Activated CD4-positive, alpha-beta memory T cell treated with anti-CD3 and anti-CD28 coated beads, Interleukin-2, amount 10 ng/mL, durations not matched to agents 7 days and 5 days (primary cell): ENCODE data around the gene PCLO. TPM values are rescaled to one million over a fixed set of nuclear protein-coding genes. Genes with fewer than 3 reads are reported as not detected.

Experiments
- CTCF ChIA-PET: fragments of 350-600 bp; sonication (Branson Sonifier 250); formaldehyde crosslinking; loops from one replicate; lab custom pipeline; 2021; ENCODE audit warnings: antibody characterized with exemption, inconsistent platforms; lab: Charles Lee
- POLR2A ChIA-PET: fragments of 350-600 bp; sonication (Branson Sonifier 250); formaldehyde crosslinking; loops from one replicate; lab custom pipeline; 2021; ENCODE audit warnings: antibody characterized with exemption; lab: Charles Lee
- DNase-seq: peaks from one replicate; pipeline ENCODE4 v3.0.0-alpha.2; 2020
- H3K27ac Mint-ChIP-seq: one replicate; pipeline ENCODE4 v1.8.0; 2021; ENCODE audit warnings: mild to moderate bottlenecking, mixed read lengths
- H3K27me3 Mint-ChIP-seq: one replicate; pipeline ENCODE4 v1.8.0; 2021; ENCODE audit warnings: mixed read lengths
- H3K36me3 Mint-ChIP-seq: one replicate; pipeline ENCODE4 v1.8.0; 2021; ENCODE audit warnings: low read depth, mixed read lengths
- H3K4me1 Mint-ChIP-seq: one replicate; pipeline ENCODE4 v1.8.0; 2021; ENCODE audit warnings: mixed read lengths
- H3K4me3 Mint-ChIP-seq: one replicate; pipeline ENCODE4 v1.8.0; 2021; ENCODE audit warnings: mild to moderate bottlenecking, mixed read lengths
- H3K9me3 Mint-ChIP-seq: one replicate; pipeline ENCODE4 v1.8.0; 2021; ENCODE audit warnings: mixed read lengths
- total RNA-seq, 2 experiments: library from RNA; stranded (reverse); gene quantifications; one replicate each; pipeline ENCODE4 v1.2.3, GENCODE V29; 2021

The PCLO gene
- total RNA-seq, 2 experiments from 2014 or later, result not detected

DNA sequence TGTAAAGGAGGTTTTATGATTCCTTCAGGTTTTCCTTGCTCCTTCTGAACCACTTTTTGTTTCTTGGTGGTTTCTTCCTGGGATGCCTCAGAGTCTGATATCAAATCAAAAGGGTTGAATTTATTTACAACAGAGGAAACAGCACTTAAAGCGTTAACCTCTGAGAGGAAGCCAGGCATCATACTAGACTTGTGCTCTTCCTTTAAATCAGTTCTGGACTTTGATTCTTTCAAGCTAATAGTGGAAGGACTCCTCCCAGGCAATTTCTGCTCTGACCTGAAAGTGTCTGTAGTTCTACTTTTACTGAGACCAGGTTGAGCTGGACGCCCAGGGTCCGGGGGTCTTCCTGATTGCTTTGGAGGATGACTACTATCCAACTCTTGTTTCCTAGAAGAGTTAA lies 6.7 kb downstream of the PCLO start:
- no peaks in the 10 kb centered on the region for H3K4me1 Mint-ChIP-seq
- H3K36me3 Mint-ChIP-seq, result no peaks in the 10 kb centered on the region
- no peaks in the 10 kb centered on the region for H3K27me3 Mint-ChIP-seq
- H3K27ac Mint-ChIP-seq, result no peak overlapping the region
- no peak overlapping the region for H3K4me3 Mint-ChIP-seq
- DNase-seq, result no peak
- no peaks in the 10 kb centered on the region for H3K9me3 Mint-ChIP-seq
- CTCF ChIA-PET, result no interaction called here
- POLR2A ChIA-PET, result no interaction called here

DNA sequence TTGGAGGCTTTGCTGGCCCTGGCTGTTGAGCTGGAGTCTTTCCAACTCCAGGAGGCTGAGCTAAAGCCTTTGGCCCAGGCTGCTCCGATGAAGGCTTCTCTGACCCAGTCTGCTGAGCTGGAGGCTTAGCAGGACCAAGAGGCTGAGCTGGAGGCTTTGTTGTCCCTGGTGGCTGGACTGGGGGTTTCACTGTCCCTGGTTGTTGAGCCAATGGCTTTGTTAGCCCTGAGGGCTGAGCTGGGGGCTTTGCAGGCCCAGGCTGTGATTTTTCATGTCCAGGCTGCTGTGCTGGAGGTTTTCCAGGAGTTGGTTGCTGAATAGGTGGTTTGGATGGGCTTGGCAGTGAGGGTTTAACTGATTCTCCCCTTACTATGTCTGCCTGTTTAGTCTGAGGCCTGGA lies 7.3 kb downstream of the PCLO start:
- CTCF ChIA-PET, result no interaction called here
- POLR2A ChIA-PET, result no interaction called here
- Mint-ChIP-seq H3K4me3 (no peak overlapping the region), H3K36me3 (no peaks in the 10 kb centered on the region), H3K9me3 (no peaks in the 10 kb centered on the region), H3K4me1 (no peaks in the 10 kb centered on the region), H3K27ac (no peak overlapping the region), H3K27me3 (no peaks in the 10 kb centered on the region)
- no peak for DNase-seq

DNA sequence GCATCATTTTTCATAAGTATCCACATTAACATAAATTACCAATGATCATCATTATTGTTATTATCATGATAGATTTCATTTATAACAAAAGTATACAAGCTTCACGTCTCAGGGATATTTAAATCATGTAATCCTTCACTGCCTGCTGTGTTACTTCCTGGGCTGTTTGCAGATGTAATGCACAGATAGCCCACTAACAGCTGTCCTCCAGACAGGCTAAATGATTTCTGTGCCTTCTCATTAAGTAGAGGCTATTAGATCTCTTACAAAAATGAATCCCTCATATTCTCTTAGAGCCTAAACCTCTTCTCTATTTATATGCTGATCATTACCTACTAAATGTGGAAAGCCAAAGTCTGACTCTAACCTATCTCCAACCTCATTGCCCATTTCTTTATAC lies 9.3 kb downstream of the PCLO start:
- CTCF ChIA-PET, result no interaction called here
- H3K4me3 Mint-ChIP-seq, result no peak overlapping the region
- no peak overlapping the region for H3K27ac Mint-ChIP-seq
- H3K4me1 Mint-ChIP-seq, result no peaks in the 10 kb centered on the region
- no peaks in the 10 kb centered on the region for H3K9me3 Mint-ChIP-seq
- no peak for DNase-seq
- no peaks in the 10 kb centered on the region for H3K36me3 Mint-ChIP-seq
- POLR2A ChIA-PET, result no interaction called here
- no peaks in the 10 kb centered on the region for H3K27me3 Mint-ChIP-seq

- Mint-ChIP-seq H3K27me3 (no peaks in the 10 kb centered on the region), H3K36me3 (no peaks in the 10 kb centered on the region), H3K4me1 (no peaks in the 10 kb centered on the region), H3K4me3 (no peak overlapping the region), H3K9me3 (no peaks in the 10 kb centered on the region), H3K27ac (no peak overlapping the region)
- DNase-seq, result no peak
- ChIA-PET POLR2A (no interaction called here), CTCF (no interaction called here)
Measured at GRCh38 chr7:83150310-83150709, 12.4 kb downstream of the PCLO start.

GRCh38 chr7:83149466-83149865 lies 13.2 kb downstream of the PCLO start:
- POLR2A ChIA-PET, result no interaction called here
- no peaks in the 10 kb centered on the region for H3K27me3 Mint-ChIP-seq
- CTCF ChIA-PET, result no interaction called here
- no peaks in the 10 kb centered on the region for H3K9me3 Mint-ChIP-seq
- H3K27ac Mint-ChIP-seq, result no peak overlapping the region
- no peaks in the 10 kb centered on the region for H3K36me3 Mint-ChIP-seq
- no peaks in the 10 kb centered on the region for H3K4me1 Mint-ChIP-seq
- no peak for DNase-seq
- no peak overlapping the region for H3K4me3 Mint-ChIP-seq

- no peak for DNase-seq
- no peaks in the 10 kb centered on the region for H3K4me1 Mint-ChIP-seq
- no peaks in the 10 kb centered on the region for H3K36me3 Mint-ChIP-seq
- H3K27me3 Mint-ChIP-seq, result no peaks in the 10 kb centered on the region
- no peaks in the 10 kb centered on the region for H3K9me3 Mint-ChIP-seq
- ChIA-PET CTCF (no interaction called here), POLR2A (no interaction called here)
- H3K27ac Mint-ChIP-seq, result no peak overlapping the region
- H3K4me3 Mint-ChIP-seq, result no peak overlapping the region
Measured at GRCh38 chr7:83148776-83149175, 13.9 kb downstream of the PCLO start.

DNA sequence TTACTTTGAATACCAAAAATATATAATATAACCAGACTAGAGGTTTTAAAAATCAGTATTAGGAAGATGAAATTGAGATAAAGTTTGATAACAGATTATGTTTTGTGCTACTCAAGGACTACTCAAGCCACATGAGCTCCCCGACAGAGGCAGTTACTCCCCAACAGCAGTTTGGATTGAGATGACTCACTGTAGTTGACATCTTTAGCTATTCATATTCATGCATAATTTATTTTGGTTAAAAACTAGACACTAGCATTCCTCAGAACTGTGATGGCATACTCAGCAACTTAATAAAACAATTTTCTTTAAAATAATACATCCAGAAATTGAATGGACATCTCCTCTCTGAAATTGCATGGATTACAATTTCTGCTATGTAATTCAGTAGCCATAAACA lies 19.6 kb downstream of the PCLO start:
- no peaks in the 10 kb centered on the region for H3K9me3 Mint-ChIP-seq
- POLR2A ChIA-PET, result no interaction called here
- no peaks in the 10 kb centered on the region for H3K36me3 Mint-ChIP-seq
- no peaks in the 10 kb centered on the region for H3K4me1 Mint-ChIP-seq
- CTCF ChIA-PET, result no interaction called here
- no peak overlapping the region for H3K4me3 Mint-ChIP-seq
- DNase-seq, result no peak
- no peaks in the 10 kb centered on the region for H3K27me3 Mint-ChIP-seq
- H3K27ac Mint-ChIP-seq, result no peak overlapping the region

DNA sequence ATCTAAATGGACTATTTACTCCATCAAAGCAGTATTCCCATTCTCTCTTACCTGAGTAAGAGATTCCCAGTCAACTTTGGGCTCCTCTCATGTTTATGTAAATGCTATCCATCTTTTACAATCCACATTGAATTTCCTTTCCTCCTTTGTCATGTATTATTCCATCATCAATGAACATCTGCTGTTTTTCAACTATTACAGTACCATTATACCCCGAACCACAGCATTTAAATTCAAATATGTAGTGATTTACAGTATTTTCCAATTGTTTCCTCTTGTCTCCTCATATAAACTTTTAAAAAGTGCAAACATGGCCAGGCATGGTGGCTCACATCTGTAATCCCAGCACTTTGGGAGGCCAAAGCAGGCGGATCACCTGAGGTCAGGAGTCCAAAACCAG lies 20.3 kb downstream of the PCLO start:
- no peaks in the 10 kb centered on the region for H3K36me3 Mint-ChIP-seq
- CTCF ChIA-PET, result no interaction called here
- no peaks in the 10 kb centered on the region for H3K27me3 Mint-ChIP-seq
- POLR2A ChIA-PET, result no interaction called here
- no peak overlapping the region for H3K4me3 Mint-ChIP-seq
- H3K27ac Mint-ChIP-seq, result no peak overlapping the region
- H3K4me1 Mint-ChIP-seq, result no peaks in the 10 kb centered on the region
- no peak for DNase-seq
- no peaks in the 10 kb centered on the region for H3K9me3 Mint-ChIP-seq

GRCh38 chr7:83141927-83142326 lies 20.8 kb downstream of the PCLO start:
- H3K4me1 Mint-ChIP-seq, result no peaks in the 10 kb centered on the region
- no peaks in the 10 kb centered on the region for H3K9me3 Mint-ChIP-seq
- no peak overlapping the region for H3K4me3 Mint-ChIP-seq
- ChIA-PET CTCF (no interaction called here), POLR2A (no interaction called here)
- no peak for DNase-seq
- no peaks in the 10 kb centered on the region for H3K36me3 Mint-ChIP-seq
- no peak overlapping the region for H3K27ac Mint-ChIP-seq
- no peaks in the 10 kb centered on the region for H3K27me3 Mint-ChIP-seq

- POLR2A ChIA-PET, result no interaction called here
- no peak overlapping the region for H3K4me3 Mint-ChIP-seq
- H3K4me1 Mint-ChIP-seq, result no peaks in the 10 kb centered on the region
- no peaks in the 10 kb centered on the region for H3K27me3 Mint-ChIP-seq
- no peaks in the 10 kb centered on the region for H3K36me3 Mint-ChIP-seq
- CTCF ChIA-PET, result no interaction called here
- no peak overlapping the region for H3K27ac Mint-ChIP-seq
- no peak for DNase-seq
- H3K9me3 Mint-ChIP-seq, result peaks cover 5% of the 10 kb centered on the region
Measured at GRCh38 chr7:83130623-83131545, 31.8 kb downstream of the PCLO start.

DNA sequence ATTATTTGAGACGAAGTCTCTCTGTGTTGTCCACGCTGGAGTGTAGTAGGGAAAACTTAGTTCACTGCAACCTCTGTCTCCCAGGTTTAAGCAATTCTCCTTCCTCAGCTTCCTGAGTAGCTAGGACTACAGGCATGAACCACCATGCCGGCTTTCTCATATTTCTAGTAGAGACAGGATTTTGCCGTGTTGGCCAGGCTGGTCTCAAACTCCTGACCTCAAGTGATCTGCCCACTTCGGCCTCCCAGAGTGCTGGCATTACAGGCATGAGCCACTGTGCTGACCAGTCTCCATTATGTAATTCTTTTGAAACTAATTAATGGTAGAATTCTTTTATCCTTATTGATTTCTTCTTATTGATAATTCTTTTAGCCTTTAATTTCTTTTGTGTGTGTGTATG lies 32.5 kb downstream of the PCLO start:
- ChIA-PET CTCF (no interaction called here), POLR2A (no interaction called here)
- no peak overlapping the region for H3K4me3 Mint-ChIP-seq
- H3K36me3 Mint-ChIP-seq, result no peaks in the 10 kb centered on the region
- H3K27me3 Mint-ChIP-seq, result no peaks in the 10 kb centered on the region
- no peaks in the 10 kb centered on the region for H3K4me1 Mint-ChIP-seq
- no peak overlapping the region for H3K27ac Mint-ChIP-seq
- peaks cover 6% of the 10 kb centered on the region for H3K9me3 Mint-ChIP-seq
- no peak for DNase-seq

GRCh38 chr7:83119494-83119893 lies 43.2 kb downstream of the PCLO start:
- Mint-ChIP-seq H3K27ac (no peak overlapping the region), H3K9me3 (peaks cover 10% of the 10 kb centered on the region), H3K27me3 (no peaks in the 10 kb centered on the region), H3K36me3 (no peaks in the 10 kb centered on the region), H3K4me1 (no peaks in the 10 kb centered on the region), H3K4me3 (no peak overlapping the region)
- no peak for DNase-seq
- ChIA-PET CTCF (interaction anchor here (0.6 kb wide), 1 partner anchor 1649 kb away, joined by 4 read pairs; no protein-coding TSS in a partner anchor), POLR2A (no interaction called here)

DNA sequence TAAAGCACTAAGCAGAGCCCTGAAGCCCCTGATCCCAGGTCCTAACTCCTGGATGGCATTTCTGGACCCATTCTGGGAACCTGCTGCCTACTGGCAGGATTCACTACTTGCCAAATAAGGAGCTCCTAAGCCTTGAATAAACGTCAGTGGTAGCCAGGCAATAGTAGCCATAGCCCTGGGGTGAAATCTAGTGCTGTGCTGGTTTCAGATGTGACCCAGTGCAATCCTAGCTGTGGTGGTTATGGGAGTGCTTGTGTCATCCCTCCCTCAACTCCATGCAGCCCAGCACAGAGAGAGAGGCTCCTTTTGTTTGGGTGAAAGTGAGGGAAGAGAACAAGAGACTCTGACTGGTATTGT lies 43.7 kb downstream of the PCLO start:
- ChIA-PET POLR2A (no interaction called here), CTCF (no interaction called here)
- no peak overlapping the region for H3K4me3 Mint-ChIP-seq
- peaks cover 10% of the 10 kb centered on the region for H3K9me3 Mint-ChIP-seq
- DNase-seq, result no peak
- H3K4me1 Mint-ChIP-seq, result no peaks in the 10 kb centered on the region
- no peak overlapping the region for H3K27ac Mint-ChIP-seq
- H3K36me3 Mint-ChIP-seq, result no peaks in the 10 kb centered on the region
- no peaks in the 10 kb centered on the region for H3K27me3 Mint-ChIP-seq

DNA sequence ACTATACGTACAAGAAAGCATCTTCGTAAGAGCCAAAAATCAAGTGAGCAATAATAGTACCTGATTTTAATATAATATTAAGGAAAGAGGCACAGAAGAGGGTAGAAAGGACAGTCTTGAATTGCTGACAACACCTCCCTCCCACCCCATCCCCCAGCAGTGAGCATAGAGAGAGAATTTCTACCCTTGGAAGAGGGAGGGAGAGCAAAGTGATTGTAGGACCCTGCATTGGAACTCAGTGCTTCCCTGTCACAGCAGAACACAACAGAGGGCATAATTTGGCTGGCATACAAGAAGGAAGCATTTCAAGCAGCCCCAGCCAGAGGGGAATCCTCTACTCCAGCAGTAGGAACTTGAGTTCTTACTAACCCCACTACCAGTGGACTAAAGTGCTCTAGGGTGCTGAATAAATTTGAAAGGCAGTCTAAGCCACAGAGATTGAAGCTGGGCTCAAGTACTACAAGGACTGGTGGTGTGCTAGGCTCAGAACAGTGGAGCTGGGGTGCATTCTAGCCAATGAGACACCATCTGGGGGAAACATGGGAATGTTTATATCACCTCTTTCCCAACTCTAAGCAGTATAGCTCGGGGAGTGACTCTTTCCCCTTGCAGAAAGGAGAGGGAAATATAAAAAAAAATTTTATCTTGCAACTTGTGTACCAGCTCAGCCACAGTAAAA lies 44.2 kb downstream of the PCLO start:
- Mint-ChIP-seq H3K36me3 (no peaks in the 10 kb centered on the region), H3K9me3 (peaks cover 10% of the 10 kb centered on the region), H3K4me1 (no peaks in the 10 kb centered on the region), H3K4me3 (no peak overlapping the region), H3K27me3 (no peaks in the 10 kb centered on the region), H3K27ac (no peak overlapping the region)
- no peak for DNase-seq
- POLR2A ChIA-PET, result no interaction called here
- CTCF ChIA-PET, result no interaction called here
